LHCN-M2 (cell line): ENCODE measurements around the gene BARHL1. TPM values are rescaled to one million over a fixed set of nuclear protein-coding genes. Genes with fewer than 3 reads are reported as not detected.

ENCODE experiments used
- DNase-seq: peaks from one replicate; pipeline ENCODE4 v3.0.0-alpha.2; 2012; ENCODE audit warnings: low read depth
- total RNA-seq: library from RNA; depleted of rRNA; stranded (reverse); fragments of >200 nt; gene quantifications from 2 replicates; pipeline ENCODE4 v1.2.3, GENCODE V29; 2014; rRNA removed

The BARHL1 gene
- total RNA-seq, 1 experiment from 2014 or later = not detected

GRCh38 chr9:132610661-132611060, 28.3 kb downstream of the BARHL1 start:
- no peak for DNase-seq

- DNase-seq = no peak
Measured at GRCh38 chr9:132614324-132614723, 31.9 kb downstream of the BARHL1 start.

GRCh38 chr9:132615774-132616173, 33.4 kb downstream of the BARHL1 start:
- DNase-seq = no peak

GRCh38 chr9:132616725-132617124, 34.3 kb downstream of the BARHL1 start:
- DNase-seq = no peak

GRCh38 chr9:132622159-132622558, 39.8 kb downstream of the BARHL1 start:
- peak; percentile 96 for DNase-seq

GRCh38 chr9:132626285-132626684, 43.9 kb downstream of the BARHL1 start:
- no peak for DNase-seq

GRCh38 chr9:132627106-132627505, 44.7 kb downstream of the BARHL1 start:
- DNase-seq = no peak

- DNase-seq = no peak
Measured at GRCh38 chr9:132627594-132627993, 45.2 kb downstream of the BARHL1 start.

GRCh38 chr9:132628746-132629145, 46.3 kb downstream of the BARHL1 start:
- no peak for DNase-seq

- DNase-seq = no peak
Measured at GRCh38 chr9:132630116-132630515, 47.7 kb downstream of the BARHL1 start.

- DNase-seq = no peak
Measured at GRCh38 chr9:132630811-132631210, 48.4 kb downstream of the BARHL1 start.

- peak; percentile 79 for DNase-seq
Measured at GRCh38 chr9:132631280-132631679, 48.9 kb downstream of the BARHL1 start.

- DNase-seq = no peak
Measured at GRCh38 chr9:132631685-132632084, 49.3 kb downstream of the BARHL1 start.

- DNase-seq = no peak
Measured at GRCh38 chr9:132632413-132633129, 50.2 kb downstream of the BARHL1 start.

- DNase-seq = no peak
Measured at GRCh38 chr9:132634327-132634726, 51.9 kb downstream of the BARHL1 start.

GRCh38 chr9:132637351-132637750, 54.9 kb downstream of the BARHL1 start:
- DNase-seq = no peak

- no peak for DNase-seq
Measured at GRCh38 chr9:132637801-132638200, 55.4 kb downstream of the BARHL1 start.

- DNase-seq = peak; percentile 80
Measured at GRCh38 chr9:132638240-132638639, 55.8 kb downstream of the BARHL1 start.

GRCh38 chr9:132639322-132639721, 56.9 kb downstream of the BARHL1 start:
- DNase-seq = no peak

Other genes with a start within 250 kb of the BARHL1 start
- gene SETX, start 227.6 kb upstream of the BARHL1 start, total RNA-seq = 28.6 and 32.0 TPM in 2 replicates
- gene TTF1, start 175.8 kb upstream of the BARHL1 start, total RNA-seq = 15.7 and 15.9 TPM in 2 replicates
- not detected in 2 replicates for gene CFAP77, start 172.4 kb upstream of the BARHL1 start, total RNA-seq
- 21.0 and 23.1 TPM in 2 replicates for gene DDX31, start 87.4 kb downstream of the BARHL1 start, total RNA-seq
- 14.5 and 15.3 TPM in 2 replicates for gene GTF3C4, start 87.9 kb downstream of the BARHL1 start, total RNA-seq